ENCODE measurements around the gene RFPL3.

- TF ChIP-seq CTCF (IDR thresholded peaks at IDR 0.05), result no peak
- no peak for TF ChIP-seq POLR2A (IDR thresholded peaks at IDR 0.05)
Measured at GRCh38 chr22:32355760-32356159, 1.9 kb upstream of the RFPL3 start.

Measured in tibial nerve (tissue), 3 donors.